GM18517 (cell line): ENCODE data around the gene FAM124A.

Experiments used
- ATAC-seq: cut with Tn5 transposase; IDR thresholded peaks from one replicate; pipeline ENCODE4 v1.9.1; 2021; ENCODE audit warnings: mild to moderate bottlenecking, moderate library complexity; ENCODE audit not compliant: unreplicated experiment

FAM124A gene

GRCh38 chr13:51240958-51241357 lies 18.8 kb downstream of the FAM124A start:
- ATAC-seq = no peak

GRCh38 chr13:51241720-51242119 lies 19.5 kb downstream of the FAM124A start:
- no peak for ATAC-seq

GRCh38 chr13:51243227-51243626 lies 21.0 kb downstream of the FAM124A start:
- no peak for ATAC-seq

GRCh38 chr13:51243832-51244231 lies 21.6 kb downstream of the FAM124A start:
- no peak for ATAC-seq

- no peak for ATAC-seq
Observed at GRCh38 chr13:51244637-51245405, 22.6 kb downstream of the FAM124A start.

- no peak for ATAC-seq
Observed at GRCh38 chr13:51245583-51245982, 23.4 kb downstream of the FAM124A start.

- ATAC-seq = no peak
Observed at GRCh38 chr13:51246025-51246417, 23.8 kb downstream of the FAM124A start.

- ATAC-seq = no peak
Observed at GRCh38 chr13:51246418-51247277, 24.4 kb downstream of the FAM124A start.

GRCh38 chr13:51249255-51249654 lies 27.1 kb downstream of the FAM124A start:
- ATAC-seq = no peak

GRCh38 chr13:51249770-51250741 lies 27.9 kb downstream of the FAM124A start:
- ATAC-seq = no peak

- ATAC-seq = no peak
Observed at GRCh38 chr13:51251480-51251879, 29.3 kb downstream of the FAM124A start.

- no peak for ATAC-seq
Observed at GRCh38 chr13:51252954-51253532, 30.8 kb downstream of the FAM124A start.

- ATAC-seq = no peak
Observed at GRCh38 chr13:51255556-51255955, 33.4 kb downstream of the FAM124A start.

- ATAC-seq = no peak
Observed at GRCh38 chr13:51257187-51257586, 35.0 kb downstream of the FAM124A start.

- no peak for ATAC-seq
Observed at GRCh38 chr13:51258612-51259548, 36.7 kb downstream of the FAM124A start.

GRCh38 chr13:51260154-51260553 lies 38.0 kb downstream of the FAM124A start:
- no peak for ATAC-seq

- no peak for ATAC-seq
Observed at GRCh38 chr13:51261610-51262249, 39.5 kb downstream of the FAM124A start.

- ATAC-seq = no peak
Observed at GRCh38 chr13:51262501-51263211, 40.5 kb downstream of the FAM124A start.
